Left hindlimb (tissue), 1 donor: Measurements from ENCODE around the gene SYCP2L.

ENCODE experiments used
- DNase-seq: peaks from one replicate; pipeline ENCODE4 v3.0.0-alpha.2; 2018

Gene SYCP2L

DNA sequence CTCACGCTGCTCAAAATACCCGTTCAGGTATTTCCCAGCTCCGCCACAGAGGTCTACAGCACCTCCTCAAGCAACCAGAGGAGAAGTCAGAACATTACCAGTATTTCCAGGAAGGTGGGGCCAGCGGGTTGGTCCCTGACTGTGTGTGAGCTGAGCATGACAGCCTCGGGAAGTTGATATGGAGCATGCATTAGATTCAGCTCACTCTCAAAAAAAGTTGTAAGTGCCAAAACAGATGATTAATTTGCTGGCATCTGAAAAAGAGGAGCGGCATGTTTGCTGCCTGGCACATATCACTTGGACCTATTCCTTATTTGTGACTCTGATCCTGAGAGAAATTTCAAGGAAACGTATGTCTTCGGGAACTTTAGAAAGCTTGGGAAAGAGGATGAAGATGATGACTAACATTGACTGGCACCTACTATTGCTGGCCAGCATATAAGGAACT, 125.0 kb downstream of the SYCP2L start:
- DNase-seq, result no peak

DNA sequence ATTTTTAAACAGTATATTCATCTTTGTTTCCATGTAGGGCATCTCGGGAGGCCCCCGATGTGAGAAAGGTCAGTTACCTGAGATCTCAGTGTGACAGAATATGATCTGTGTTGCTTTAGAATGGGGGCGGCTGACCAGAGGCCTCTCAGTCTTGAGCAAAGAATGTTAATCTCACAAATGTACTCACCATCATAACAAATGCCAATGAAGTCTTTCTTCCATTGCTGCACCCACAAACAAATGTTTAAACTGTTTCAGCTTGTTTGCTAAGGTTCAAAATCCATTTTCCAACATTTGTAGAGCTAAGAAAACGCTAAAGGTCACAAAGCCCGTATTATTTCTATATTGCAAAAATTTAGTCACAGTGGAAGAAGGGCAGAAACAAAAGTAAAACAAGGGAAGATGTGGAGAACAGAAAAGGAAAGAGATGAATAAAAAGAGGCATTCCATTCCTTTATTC, 125.5 kb downstream of the SYCP2L start:
- no peak for DNase-seq

DNA sequence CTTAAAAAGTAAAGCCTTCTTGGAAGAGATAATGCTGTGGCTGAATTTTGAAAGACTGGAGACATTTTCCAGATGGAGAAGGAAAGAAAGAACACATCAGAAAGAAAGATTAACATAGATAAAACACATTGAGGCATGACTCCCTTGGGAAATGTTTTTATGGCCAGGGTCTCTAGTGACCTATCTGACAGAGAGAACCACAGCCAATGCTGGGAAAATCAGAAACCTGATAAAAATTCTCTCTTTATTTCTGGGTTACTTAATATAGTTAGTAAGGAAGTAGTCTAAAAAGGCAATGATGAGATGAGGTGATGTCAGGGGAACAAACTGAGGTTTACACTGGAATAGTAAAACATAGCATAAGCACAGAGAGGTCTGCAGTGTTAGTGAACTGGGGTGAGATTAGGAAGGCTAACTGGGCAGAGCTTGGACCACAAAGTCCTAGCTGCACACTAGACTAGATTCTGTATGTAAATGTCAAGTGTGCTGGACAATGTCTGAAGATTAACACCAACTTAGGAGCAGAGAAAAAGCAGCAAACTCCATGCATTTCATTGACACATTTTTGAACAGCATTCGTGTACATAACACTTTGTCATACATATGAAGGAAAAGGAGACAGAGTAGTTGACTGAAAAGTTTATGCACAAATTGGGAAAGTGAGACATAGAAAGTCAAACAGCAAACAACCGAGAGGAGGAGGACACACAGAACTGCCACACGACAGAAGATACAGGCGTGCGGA, 126.3 kb downstream of the SYCP2L start:
- no peak for DNase-seq

DNA sequence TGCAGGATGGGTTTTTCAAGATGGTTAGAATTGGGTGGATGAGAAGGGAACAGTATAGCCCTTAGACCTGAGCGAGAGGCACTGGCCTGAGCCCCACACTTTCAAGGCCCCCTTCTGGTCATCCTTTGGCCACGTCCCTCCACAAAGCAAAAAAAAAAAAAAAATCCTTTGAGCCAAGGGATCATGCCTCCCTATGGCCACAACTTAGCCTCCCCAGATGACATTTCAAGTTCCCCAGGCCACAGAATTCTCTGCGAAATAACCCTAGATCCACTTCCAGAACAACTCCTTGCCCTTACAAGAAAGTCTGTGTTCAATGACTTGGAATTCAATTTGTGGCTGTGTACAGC, 126.8 kb downstream of the SYCP2L start:
- no peak for DNase-seq

GRCh38 chr6:11015102-11015501, 128.2 kb downstream of the SYCP2L start:
- DNase-seq, result no peak

- DNase-seq, result no peak
Measured at GRCh38 chr6:11016452-11016851, 129.6 kb downstream of the SYCP2L start.

DNA sequence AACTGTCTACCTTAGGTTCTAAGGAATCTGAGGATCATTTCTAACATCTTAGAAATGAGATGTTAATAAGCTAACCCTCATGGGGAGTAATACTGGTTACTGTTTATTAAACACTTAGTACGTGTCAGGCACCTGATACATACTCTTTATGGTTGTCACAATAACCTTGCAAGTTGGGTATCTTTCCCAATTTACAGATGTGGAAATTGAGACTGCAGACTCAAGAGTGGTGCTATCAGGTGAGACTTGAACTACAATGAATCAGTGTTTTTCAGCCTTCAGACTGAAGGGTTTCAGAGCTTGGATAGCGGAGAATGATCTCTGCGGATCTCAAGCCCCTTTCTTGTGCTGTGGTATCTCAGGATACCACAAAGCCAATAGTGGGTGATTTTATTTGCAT, 130.2 kb downstream of the SYCP2L start:
- no peak for DNase-seq

- no peak for DNase-seq
Measured at GRCh38 chr6:11018225-11018624, 131.4 kb downstream of the SYCP2L start.

DNA sequence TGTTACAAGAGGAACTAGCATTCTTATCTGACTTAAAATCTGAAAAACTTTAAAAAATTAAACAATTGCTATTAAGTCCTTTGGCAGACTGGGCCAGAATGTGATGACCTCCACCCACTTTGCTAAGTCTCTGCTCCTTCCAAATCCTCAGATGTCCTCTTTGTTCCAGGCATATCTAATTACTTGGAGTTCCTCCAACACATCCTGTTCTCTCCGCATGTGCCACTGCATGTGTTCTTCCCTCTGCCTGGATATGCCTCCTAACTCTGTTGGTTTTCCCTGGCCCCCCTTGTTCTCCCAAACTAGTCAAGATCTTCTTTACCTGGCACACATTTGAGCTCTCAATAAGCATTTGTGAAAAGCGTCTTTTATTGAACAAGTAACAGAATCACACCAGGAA, 134.2 kb downstream of the SYCP2L start:
- DNase-seq, result no peak

GRCh38 chr6:11021714-11022113, 134.9 kb downstream of the SYCP2L start:
- DNase-seq, result no peak

DNA sequence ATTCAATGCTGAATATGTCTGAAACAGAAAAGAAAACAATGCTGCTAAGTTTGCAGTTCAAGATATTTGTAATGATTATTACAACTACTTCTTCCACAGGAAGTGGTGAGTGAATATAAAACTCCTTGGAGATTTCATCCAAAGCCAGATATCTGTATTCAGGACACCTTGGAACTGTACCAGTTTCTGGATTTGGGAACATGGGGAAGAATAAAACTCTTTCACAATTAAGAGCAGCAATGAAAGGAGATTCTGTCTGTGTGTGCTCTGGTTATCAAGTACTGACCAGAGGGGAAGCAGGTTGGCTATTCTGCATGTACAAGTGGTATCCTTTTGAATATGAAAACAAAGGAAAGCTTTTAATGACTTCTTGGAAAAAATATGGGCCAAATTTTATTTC, 136.2 kb downstream of the SYCP2L start:
- DNase-seq, result no peak
